NOMO-1 treated with dmso at 0.1 percent for 144 hours (cell line): ENCODE data around the gene CLSTN2.

Source experiments
- DNase-seq: peaks from one replicate; lab custom pipeline; 2025; ENCODE audit not compliant: unreplicated experiment; lab: John Stamatoyannopoulos, UW

Gene CLSTN2

DNA sequence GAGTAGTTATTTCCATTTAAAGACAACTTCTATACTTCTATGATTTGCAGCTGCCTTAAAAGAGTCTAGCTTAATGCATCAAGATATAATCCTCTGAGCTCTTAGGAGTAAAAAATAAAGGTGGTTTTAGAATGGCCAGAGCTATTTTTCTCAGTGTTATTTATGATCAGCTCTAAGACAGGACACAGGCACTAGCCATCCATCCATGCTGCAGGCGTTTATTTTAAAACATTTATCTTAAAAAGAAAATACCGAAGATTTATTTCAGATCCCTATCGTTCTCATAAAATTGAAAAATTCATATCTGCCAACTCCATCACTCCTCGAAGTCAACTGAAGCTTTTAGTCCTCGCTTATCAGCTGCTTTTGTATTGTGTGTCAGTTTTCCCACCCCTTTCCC lies 243.5 kb downstream of the CLSTN2 start:
- no peak for DNase-seq

DNA sequence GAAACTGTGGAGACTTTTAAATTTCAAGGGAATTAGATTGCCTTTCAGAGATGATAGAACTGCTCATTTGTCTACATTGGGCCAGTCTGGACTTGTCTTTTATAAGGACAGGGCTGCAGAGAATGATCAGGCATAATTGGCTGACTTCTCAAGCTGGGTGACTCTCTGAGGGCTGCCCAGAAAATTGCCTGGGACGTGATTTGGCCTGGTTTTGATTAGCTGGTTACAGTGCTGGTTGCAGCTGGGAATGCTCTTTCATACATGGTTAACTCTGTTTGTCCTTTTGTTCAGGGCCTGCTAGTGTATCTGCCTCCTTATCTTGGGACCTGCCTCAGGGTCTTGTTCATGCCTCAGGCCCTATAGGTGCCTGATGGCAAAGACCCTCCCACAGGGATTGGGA lies 245.6 kb downstream of the CLSTN2 start:
- DNase-seq = no peak

DNA sequence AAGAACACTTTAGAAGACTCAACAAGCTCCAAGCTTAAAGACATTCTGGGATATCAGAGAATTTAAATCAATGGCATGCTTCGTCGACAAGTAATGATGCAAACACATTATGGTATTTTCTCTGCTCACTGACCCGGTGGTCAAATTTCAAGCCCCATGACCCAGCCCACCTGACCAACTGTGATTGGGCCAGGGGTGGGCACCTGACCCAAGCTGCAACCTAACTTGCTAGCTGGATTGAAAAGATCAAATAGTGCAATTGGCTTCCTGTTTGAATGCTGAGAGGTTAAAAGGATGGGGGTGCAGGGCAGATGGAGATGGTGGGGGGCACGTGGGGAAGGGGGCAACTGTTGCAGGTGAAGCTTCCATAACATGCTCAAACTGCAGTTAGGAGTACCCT lies 250.4 kb downstream of the CLSTN2 start:
- no peak for DNase-seq

DNA sequence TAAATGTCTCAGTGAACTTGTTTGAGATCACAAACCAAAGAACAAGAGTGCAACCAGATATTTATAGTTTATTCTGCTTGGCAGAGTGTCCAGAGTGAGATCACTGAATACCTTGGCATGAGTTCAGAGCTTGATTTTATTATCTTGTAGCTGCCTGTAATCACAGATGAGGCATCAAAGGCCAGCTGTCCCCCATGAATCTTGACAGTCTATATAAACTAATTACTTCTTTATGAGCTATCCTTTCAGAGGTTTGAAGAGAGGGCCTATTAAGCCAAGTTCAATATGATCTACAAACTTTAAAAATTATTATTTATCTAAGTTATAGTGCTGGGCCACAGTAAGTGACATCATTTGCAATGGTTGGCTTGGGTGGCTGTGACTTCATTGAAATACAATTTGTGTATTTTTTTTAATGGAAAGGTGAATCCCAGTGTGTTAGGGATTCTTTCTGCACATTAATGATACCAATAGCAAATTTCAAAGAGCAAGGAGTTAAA lies 251.5 kb downstream of the CLSTN2 start:
- DNase-seq = no peak

DNA sequence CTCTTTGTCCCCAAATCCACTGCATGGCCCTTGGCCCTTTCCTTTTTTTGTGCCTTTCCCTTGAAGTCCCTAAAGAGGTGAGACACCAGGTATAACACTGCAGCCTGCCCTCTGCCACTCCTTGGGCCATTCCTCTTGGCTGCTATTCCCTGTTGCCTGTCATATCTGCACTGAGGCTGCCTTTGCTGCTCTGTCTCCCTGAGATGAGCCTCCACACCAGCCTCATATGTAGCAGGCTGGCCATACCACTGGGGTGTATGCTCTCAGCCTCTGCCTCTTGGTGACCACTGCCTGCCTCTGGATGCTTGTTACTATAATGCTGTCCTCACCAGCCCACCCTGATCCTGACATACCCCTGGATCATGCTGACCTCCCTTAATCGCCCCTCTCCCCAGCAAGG lies 252.0 kb downstream of the CLSTN2 start:
- no peak for DNase-seq

DNA sequence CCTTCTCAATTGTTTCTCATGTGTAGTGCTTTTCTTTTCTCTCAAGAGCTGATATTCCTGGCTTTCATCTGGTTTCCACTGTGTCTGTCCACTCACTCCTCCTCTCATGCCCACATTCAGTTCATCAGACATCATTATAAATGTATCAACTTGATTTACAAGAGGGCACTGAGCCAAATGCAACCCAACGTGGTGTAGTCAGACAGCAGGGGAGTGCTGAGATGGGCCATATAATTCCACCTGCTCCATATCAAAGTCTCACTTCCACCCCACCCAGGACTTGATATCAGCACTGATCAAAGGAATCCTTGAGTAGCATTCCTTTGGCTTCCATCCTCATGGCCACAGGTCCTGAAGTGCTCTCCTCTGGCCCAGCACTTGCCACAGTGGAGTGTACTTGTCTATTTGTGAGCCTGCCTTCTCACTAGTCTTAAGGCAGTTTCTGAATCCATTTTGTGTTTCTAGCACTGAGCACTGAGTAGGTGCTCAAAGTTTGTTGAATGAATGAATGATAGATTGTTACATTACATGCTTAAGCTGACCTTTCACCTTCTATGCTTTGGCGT lies 252.8 kb downstream of the CLSTN2 start:
- no peak for DNase-seq

DNA sequence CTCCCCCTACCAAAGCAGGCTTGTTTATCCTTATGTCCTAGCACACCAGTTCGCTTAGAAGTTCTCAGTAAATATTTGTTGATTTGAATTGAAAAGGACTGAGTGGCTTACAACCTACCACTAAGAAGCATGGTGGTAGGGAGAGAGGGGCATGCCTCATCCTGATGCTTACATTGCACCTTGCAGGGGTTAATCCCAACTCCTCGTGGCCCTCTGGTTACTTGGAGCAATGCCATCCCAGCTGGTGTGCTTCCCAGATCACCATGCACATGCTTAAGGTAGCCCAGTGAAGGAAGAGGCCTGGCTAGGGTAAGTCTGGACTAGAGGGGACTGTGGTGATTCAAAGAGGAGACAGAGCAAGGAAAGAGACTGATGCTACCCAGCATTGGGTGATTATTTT lies 253.3 kb downstream of the CLSTN2 start:
- no peak for DNase-seq

DNA sequence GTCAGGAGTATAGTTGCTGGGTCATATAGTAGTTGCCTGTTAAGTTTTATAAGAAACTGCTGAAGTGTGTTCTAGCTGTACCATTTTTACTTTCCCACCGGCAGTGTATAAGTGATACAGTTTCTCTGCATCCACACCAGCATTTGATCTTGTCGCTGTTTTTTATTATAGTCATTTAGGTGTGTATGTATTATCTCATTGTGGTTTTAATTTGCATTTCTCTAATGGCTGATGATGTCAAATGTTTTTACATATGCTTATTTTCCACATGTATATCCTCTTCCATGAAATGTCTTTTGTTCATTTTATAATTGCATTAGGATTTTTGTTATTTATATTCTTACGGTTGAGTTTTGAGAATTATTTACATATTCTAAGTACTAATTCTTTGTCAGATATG lies 254.3 kb downstream of the CLSTN2 start:
- DNase-seq = no peak

DNA sequence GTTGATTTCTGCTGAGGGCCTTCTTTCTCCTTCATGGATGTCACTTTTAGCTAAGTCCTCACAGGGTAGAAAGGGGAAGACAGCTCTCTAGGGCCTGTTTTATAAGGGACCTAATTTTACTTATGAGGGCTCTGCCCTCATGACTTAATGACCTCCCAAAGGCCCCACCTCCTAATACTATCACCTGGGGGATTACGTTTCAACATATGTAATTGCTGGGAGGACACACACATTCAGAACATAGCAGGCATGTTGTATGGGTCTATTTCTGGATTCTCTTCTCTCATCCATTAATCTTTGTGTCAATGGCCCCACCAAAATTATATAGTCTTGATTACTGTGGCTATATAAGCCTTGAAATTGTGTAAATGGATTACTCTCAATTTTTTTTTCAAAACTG lies 255.0 kb downstream of the CLSTN2 start:
- no peak for DNase-seq

DNA sequence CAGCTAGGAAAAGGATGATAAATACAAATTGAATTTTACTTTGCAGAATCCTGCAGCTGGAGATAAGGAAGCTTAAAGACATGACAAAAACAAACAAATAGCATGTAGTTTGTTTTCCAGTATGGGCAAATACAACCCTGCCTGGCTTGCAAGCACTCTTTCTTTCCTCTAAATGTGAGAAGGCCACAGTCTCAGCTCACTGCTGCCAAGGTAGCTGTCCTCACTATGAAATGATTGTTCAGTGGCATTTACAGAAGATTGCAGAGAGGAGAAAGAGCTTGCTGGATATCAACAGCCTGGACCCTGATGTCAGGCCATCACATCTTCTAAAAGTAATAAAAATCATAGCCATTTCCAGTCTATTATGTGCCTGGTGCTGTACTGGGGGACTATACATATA lies 262.0 kb downstream of the CLSTN2 start:
- DNase-seq = no peak

DNA sequence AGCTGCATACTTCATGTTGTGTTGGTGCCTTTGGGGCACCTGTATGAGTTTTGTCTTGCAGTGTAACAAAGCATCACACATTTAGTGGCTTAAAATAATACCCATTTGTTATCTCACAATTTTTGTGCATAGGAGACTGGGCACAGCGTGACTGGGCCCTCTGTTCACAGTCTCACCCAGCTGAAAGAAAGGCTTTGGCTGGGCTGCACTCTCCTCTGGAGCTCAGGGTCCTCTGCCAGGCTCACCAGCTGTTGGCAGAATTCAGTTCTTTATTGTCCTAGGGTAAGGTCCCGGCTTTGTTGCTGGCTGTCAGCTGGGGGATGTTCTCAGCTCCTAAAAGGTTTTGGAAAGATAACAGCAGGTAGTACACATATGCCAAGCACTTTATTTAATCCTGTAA lies 263.3 kb downstream of the CLSTN2 start:
- DNase-seq = no peak

DNA sequence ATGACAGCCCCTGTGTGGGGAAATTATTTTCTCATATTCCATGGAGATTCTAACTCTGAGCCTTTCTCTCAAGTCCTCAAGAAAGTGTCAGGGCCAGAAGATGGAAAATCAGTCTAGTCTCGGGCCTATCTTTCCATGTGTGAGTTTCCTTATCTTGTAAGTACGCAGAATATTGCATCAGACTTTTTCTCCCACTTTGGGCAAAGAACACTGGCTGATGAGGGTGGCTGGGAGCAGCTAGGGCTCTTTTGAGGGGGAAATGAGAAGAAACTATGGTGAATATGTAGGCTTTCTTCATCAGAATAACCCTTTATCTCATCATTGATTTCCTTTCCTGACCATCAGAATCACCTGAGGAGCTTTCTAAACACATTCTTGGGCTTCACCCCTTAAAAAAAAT lies 264.0 kb downstream of the CLSTN2 start:
- no peak for DNase-seq

DNA sequence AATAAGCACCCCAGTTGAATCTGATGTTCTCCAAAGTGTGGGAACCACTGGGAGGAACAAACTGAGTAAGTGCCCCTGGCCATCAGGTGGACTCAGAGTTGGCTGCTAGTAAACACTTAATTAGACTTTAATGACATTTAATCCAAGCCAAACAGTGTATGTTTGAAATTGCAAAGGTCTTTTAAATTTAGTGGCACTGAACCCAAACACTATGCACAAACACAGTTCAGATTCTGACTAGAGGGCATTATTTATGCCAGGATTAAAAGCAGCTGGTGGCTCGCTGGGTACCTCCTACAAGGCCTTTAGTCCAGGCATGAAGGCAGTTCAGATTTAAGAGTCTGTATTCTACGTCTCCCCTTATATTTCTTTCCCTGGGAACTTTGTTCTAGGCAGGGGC lies 264.8 kb downstream of the CLSTN2 start:
- DNase-seq = no peak

DNA sequence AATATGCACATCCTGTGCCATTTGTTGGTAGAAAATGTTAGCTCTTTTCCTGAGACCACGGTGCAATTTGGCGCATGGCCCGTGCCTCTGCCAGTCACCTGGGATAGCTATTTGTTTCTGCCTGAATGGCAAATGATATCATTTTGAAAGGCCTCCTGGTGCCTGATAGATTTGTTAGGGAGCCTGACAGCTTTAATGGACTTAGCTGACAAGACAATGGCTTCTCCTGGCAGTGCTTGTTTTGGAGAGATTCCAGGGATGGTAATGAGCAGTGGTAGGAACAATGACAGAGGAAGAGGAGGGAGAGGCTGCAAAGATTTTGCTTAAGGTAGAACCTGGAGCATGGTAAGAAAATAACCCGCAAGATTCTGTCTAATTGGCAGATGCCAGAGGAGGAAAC lies 268.5 kb downstream of the CLSTN2 start:
- DNase-seq = no peak

DNA sequence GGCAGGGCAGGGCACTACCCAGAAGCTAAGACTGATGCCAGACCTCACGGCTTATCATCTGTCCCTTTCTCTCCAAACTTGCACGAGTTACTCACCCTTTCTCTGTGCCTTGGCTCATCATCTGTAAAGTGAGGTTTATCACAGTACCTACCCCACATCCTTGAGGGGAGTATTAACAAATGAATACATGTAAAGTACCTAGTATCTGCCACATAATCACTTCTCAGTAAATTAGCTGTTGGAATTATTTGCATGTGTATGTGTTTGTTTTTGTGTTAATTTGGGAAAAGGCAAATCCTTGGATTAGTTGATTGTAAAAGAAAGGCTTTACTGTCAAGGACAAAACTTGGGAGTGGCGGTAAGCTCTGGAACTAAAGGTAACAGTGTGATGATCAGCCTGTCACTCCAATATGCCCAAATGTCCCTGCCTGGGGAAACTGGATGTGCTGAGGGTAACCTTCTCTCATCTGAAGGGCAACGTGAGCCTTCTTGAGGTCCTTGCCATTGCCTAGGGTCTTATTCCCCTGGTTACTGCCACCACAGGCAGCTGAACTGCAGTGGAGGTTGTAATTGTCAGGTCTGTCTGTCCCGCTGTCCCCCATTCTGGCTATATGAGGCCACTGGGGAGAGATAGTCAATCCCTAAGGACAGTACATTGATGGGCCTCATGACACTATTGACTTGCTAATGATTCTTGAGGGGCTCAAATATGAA lies 269.4 kb downstream of the CLSTN2 start:
- DNase-seq = no peak

DNA sequence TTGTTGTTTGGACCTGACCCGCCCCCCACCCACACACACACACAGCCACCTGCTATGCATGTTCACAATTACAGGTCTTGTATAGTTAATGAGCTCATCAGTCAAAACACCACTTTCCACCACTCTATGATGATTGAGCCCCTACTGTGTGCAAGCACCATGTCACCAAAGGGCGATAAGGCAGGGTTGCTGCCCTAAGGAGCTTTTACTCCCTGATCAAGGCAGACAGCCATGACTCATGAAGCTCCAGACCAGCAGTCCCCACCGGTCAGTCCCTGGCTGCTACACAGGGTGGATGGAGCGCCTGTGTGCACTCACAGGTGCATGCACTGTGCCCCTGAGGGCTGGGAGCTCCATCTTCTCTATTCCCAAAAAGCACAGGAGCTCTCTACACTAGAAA lies 270.6 kb downstream of the CLSTN2 start:
- no peak for DNase-seq

DNA sequence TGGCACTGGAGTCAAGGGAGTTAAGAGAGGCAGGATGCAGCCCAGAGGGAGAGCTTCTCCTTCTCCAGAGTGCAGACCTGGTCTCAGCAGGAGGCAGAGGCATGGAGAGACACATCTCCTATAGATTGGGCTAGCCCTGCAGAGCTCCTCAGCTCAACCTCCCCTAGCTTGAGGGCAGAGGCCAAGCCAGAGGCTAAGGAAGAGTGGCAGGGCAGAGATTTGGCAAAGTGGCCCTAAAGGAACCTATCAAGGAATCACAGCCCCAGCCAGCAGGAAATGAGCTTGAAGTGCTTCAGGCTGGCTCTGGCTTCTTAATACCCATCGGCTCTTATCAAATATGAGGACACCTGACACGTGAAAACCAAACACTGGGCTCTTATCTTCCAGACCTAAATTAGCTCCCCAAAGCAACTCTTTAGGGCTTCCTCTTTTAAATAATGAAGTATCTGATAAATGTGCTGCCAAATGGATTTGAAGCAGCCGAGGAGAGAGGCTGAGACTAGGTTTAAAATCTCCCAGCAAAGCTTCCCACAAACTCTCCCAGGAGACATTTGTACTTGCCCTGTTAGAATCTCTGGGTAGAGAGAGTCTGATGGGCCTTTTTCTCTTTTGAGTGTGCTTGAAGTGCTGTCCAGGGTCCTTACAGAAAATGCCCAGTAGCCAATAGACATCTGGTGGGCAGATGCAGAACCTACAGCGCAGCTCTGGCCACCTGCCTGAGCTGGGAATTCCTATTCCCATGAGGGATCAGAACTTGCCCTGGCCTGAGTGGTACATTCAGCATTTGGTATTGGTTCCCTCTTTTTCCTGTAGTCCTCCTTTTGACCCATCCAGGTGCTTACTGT lies 271.4 kb downstream of the CLSTN2 start:
- DNase-seq = no peak

DNA sequence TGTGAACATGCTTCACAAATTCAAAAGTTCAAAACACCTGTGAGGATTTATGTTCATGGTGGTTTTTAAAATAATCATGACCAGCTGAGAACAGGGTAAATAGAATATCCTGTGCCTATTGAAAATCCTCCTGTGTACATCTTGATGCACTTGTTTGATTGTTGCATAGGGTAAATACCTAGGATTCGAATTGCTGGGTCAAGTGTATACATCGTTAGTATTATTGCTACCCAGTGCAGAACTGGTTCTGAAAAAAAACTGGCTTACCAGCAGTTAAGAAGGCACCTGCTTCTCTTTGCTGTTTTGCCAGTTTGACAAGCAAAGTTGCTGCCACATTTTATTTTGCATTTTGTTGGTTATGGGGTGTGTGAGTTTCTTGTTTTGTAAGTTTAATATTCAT lies 272.6 kb downstream of the CLSTN2 start:
- DNase-seq = no peak

DNA sequence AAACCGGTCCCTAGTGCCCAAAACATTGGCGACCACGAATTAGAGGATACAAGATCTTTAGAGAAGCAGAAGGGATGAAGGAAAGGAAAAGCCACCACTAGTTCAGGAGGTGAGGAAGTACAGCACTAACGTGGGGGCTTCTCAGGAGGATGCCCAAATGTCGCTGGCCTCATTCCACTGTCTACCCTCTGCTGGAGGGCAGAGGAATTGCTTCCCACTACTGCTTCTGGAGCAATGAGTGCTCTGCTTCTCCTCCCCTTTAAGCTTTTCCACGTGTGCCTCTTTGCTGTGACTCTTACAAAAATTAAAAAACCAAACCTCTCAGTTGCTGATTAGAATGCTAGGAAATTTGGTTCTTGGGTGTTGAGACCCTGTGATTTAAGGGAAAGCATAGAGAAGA lies 281.3 kb downstream of the CLSTN2 start:
- DNase-seq = no peak

DNA sequence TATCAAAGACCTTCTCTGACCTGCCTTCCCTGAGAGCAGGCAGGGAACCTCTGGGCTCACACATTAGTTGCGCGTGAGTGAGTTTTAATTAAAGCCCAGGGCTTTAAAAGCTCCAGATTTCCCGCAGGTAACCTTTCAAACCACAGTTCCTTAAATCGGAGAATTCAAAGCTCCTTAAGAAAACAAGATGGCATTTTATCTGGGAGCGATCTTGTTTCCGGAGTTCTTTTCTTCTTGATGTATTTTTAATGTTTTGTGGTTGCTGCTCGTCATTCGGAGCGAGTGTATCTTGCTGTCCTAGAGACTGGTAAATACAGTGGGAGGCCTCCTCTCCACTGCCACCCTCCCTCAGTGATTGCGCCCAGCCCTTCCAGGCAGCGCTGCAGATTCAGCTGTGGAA lies 284.3 kb downstream of the CLSTN2 start:
- no peak for DNase-seq

DNA sequence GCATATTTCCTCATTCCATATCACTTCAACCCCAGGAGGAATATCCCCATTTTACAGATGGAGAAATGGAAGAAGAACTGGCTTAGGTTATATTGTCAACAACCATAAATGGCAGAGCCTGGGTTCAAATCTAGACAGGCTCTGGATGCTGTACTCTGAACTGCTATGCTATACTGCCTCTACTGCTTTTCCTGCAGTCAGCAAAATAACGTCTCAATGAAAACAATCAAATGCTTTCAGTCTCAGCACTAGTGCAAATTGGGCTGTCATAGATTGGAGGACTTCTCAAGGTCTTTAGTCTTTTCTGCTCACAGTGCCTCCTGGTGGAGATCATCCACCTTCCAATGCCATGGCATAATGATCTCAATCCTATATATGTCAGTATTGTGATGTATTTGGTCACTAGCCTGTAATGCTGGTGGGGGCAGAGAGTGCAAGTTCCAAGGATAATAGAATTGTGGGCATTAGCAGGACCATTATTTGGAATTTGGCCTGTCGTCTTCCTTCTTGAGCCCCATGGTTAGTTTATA lies 285.0 kb downstream of the CLSTN2 start:
- DNase-seq = no peak

DNA sequence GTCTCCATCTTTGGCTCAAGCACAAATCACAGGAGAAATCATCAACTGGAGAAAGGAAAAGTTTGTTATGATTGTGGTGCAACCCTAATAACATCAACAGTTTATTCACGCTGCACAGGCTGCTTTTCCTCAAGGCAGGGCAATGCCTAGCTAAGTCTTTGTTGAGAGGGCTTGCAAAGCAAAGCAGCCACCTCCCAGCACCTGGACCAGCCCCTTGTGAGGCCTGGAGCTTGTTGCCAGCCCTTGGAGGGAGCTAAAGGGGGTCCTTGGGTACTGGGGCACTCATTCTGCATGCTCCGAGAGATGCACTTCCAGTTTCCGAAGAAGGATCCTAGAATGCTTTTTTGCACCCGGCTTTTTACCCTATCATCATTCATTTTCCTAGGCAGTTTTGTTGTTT lies 288.2 kb downstream of the CLSTN2 start:
- DNase-seq = no peak
